K562 (cell line): ENCODE measurements around the gene RETREG2. TPM values are rescaled to one million over a fixed set of nuclear protein-coding genes. Genes with fewer than 3 reads are reported as not detected.

Experiments
- ATAC-seq: fragments of 200-7000 bp; cut with Tn5 transposase; 3 replicates; pipeline ENCODE4 v1.9.1; 2020; ENCODE audit warnings: moderate library complexity
- BruUV-seq: library from RNA; stranded (reverse); fragments of 400-500 nt; replicated peaks from 2 replicates; lab custom pipeline; 2021; lab: Mats Ljungman, UMichigan
- CTCF ChIA-PET: fragments of 300-600 bp; formaldehyde crosslinking; extraction: SDS; loops from one replicate; lab custom pipeline; 2021; ENCODE audit warnings: low intra/inter-chr PET ratio; lab: Yijun Ruan, JAX
- POLR2A ChIA-PET: fragments of 300-600, 350-650 bp; sonication (Branson Sonifier 250); formaldehyde crosslinking; extraction: SDS; loops from one replicate; lab custom pipeline; 2021; ENCODE audit warnings: antibody characterized with exemption, inconsistent platforms; lab: Yijun Ruan, JAX
- DNase-seq, 4 experiments: peaks; one replicate each; pipeline versions ENCODE4 v3.0.0 to v3.0.0-alpha.2; 2011 to 2018; ENCODE audit warnings: low spot score in 3 of 4, mixed read lengths in 3 of 4; ENCODE audit errors: extremely low read depth in 1 of 4
- FAIRE-seq: peaks from 2 replicates; lab custom pipeline; 2011; peaks lifted over from hg19 to GRCh38; lab: Jason Lieb, UNC
- H2AFZ ChIP-seq: 2 replicates; pipeline ENCODE4 v1.6.0; 2011; ENCODE audit warnings: low read depth, low read length, control low read depth, inconsistent platforms
- H3K27ac ChIP-seq: fragments of 200-600 bp; 3 replicates; pipeline ENCODE4 v1.8.0; 2011; ENCODE audit warnings: low read depth, mild to moderate bottlenecking, control low read depth, inconsistent platforms, low read length, moderate library complexity, mixed read lengths; ENCODE audit errors: extremely low read depth
- H3K27me3 ChIP-seq, 2 experiments: fragments of 300-600 bp in 1 of 2; 2 replicates in 1 of 2; 3 replicates in 1 of 2; pipeline versions ENCODE4 v1.6.0 to v1.8.0; 2011; ENCODE audit warnings: inconsistent platforms in 2 of 2, low read length in 2 of 2, mild to moderate bottlenecking in 1 of 2, mixed read lengths in 1 of 2, moderate library complexity in 1 of 2; ENCODE audit not compliant: control insufficient read depth in 2 of 2, insufficient read depth in 2 of 2
- H3K36me3 ChIP-seq: fragments of 300-600 bp; 3 replicates; pipeline ENCODE4 v1.8.0; 2011; ENCODE audit warnings: mild to moderate bottlenecking, low read length, inconsistent platforms; ENCODE audit not compliant: control insufficient read depth, insufficient read depth
- H3K4me1 ChIP-seq, 2 experiments: fragments of 200-600 bp in 1 of 2; replicated peaks in 1 of 2; 2 replicates in 1 of 2; 3 replicates in 1 of 2; pipeline versions ENCODE4 v1.5.1 to v1.8.0; 2011; ENCODE audit warnings: inconsistent platforms in 2 of 2, low read length in 2 of 2, mild to moderate bottlenecking in 1 of 2, mixed read lengths in 1 of 2, moderate library complexity in 1 of 2; ENCODE audit not compliant: control insufficient read depth in 2 of 2, insufficient read depth in 2 of 2
- H3K4me2 ChIP-seq: 2 replicates; pipeline ENCODE4 v1.6.1; 2011; ENCODE audit warnings: low read length, control low read depth, inconsistent platforms, mixed read lengths; ENCODE audit not compliant: insufficient read depth
- H3K4me3 ChIP-seq: fragments of 200-600 bp; sonication (generic), shearing (Covaris generic); 2 replicates; pipeline ENCODE4 v1.5.1; 2016; ENCODE audit warnings: control low read depth, inconsistent platforms
- H3K79me2 ChIP-seq: fragments of 200-600 bp; 3 replicates; pipeline ENCODE4 v1.8.0; 2011; ENCODE audit warnings: low read length, inconsistent platforms; ENCODE audit not compliant: control insufficient read depth, insufficient read depth
- H3K9ac ChIP-seq, 2 experiments: 2 replicates each; pipeline versions ENCODE4 v1.6.0 to v1.6.1; 2011; ENCODE audit warnings: low read depth in 2 of 2, low read length in 2 of 2, control low read depth in 1 of 2, inconsistent platforms in 1 of 2, mild to moderate bottlenecking in 1 of 2, mixed read lengths in 1 of 2; ENCODE audit not compliant: insufficient read depth in 1 of 2
- H3K9me1 ChIP-seq: one replicate; pipeline ENCODE4 v1.6.0; 2011; ENCODE audit warnings: inconsistent platforms, mild to moderate bottlenecking, low read length, moderate library complexity; ENCODE audit not compliant: control insufficient read depth, insufficient read depth
- H3K9me3 ChIP-seq: replicated peaks from 2 replicates; pipeline ENCODE4 v1.5.1; 2011; ENCODE audit warnings: low read depth, low read length, inconsistent platforms; ENCODE audit not compliant: control insufficient read depth, insufficient read depth
- H4K20me1 ChIP-seq: replicated peaks from 2 replicates; pipeline ENCODE4 v1.6.1; 2011; ENCODE audit warnings: low read length, inconsistent platforms, mixed read lengths; ENCODE audit not compliant: control insufficient read depth, insufficient read depth
- CCNT2 ChIP-seq: IDR thresholded peaks from 2 replicates; pipeline ENCODE4 v1.6.1; 2011; ENCODE audit warnings: borderline replicate concordance, low read depth, mild to moderate bottlenecking, moderate library complexity, mixed read lengths, low read length; ENCODE audit not compliant: insufficient read length; ENCODE audit errors: extremely low read depth
- IRF9 ChIP-seq: fragments of 450-650 bp; IDR thresholded peaks from 2 replicates; pipeline ENCODE4 v1.6.1; 2016; ENCODE audit warnings: missing biosample characterization, missing genetic modification characterization
- KLF13 ChIP-seq: fragments of 450-650 bp; IDR thresholded peaks from 2 replicates; pipeline ENCODE4 v1.6.1; 2016; ENCODE audit warnings: missing genetic modification characterization, low read depth, mild to moderate bottlenecking, missing compliant biosample characterization, moderate library complexity, borderline replicate concordance
- LARP7 ChIP-seq: fragments of 450-650 bp; IDR thresholded peaks from 2 replicates; pipeline ENCODE4 v1.6.1; 2016
- MEF2A ChIP-seq: IDR thresholded peaks from 2 replicates; pipeline ENCODE4 v1.6.1; 2011; ENCODE audit warnings: low read depth, mild to moderate bottlenecking, low read length, moderate library complexity; ENCODE audit not compliant: control insufficient read depth
- RFX7 ChIP-seq: fragments of 250-450 bp; sonication (Bioruptor Pico); IDR thresholded peaks from 2 replicates; pipeline ENCODE4 v1.5.1; 2021; ENCODE audit warnings: mild to moderate bottlenecking
- ZNF197 ChIP-seq: fragments of 200-800 bp; sonication (Bioruptor generic); IDR thresholded peaks from 2 replicates; pipeline ENCODE4 v1.6.1; 2016; ENCODE audit warnings: low read depth, missing genetic modification characterization, missing compliant biosample characterization
- WGBS: fragments of 100-300 bp; shearing (Covaris generic); methylation state at CpG from one replicate; pipeline ENCODE4 v1.1.6; 2016; ENCODE audit warnings: low coverage, mixed read lengths; ENCODE audit not compliant: insufficient coverage; ENCODE audit errors: missing lambda C conversion rate; 5-methylcytosine and 5-hydroxymethylcytosine counted together
- in situ Hi-C: fragments of 300-500 bp; cut with MboI; formaldehyde crosslinking; loops from 4 replicates; pipeline ENCODE4 v1.15.0; 2018; ENCODE audit warnings: inconsistent platforms, mixed read lengths
- intact Hi-C: fragments of 100-400 bp; cut with micrococcal nuclease; formaldehyde crosslinking; loops from 2 replicates; pipeline ENCODE4 v1.14.2; 2022
- polyA plus RNA-seq, 8 experiments: library from polyadenylated mRNA; depleted of rRNA in 4 of 8; stranded (reverse) in 5 of 8; unstranded in 3 of 8; fragments of >200 nt; fragmentation: Nextera tagmentation in 2 of 8; fragmentation: Illumina TruSeq in 1 of 8; extraction: Ambion mirVana in 2 of 8; extraction: Trizol in 1 of 8; gene quantifications; 2 replicates each; pipeline versions ENCODE4 v1.2.1 to v1.2.3, GENCODE V29; 2011 to 2014; ENCODE audit warnings: inconsistent platforms in 1 of 8, missing spikeins in 1 of 8
- total RNA-seq, 7 experiments: library from RNA; depleted of rRNA in 6 of 7; stranded (reverse); fragments of >200 nt in 6 of 7; fragmentation: Illumina TruSeq in 2 of 7; extraction: Trizol in 2 of 7; gene quantifications; 2 replicates each; pipeline versions ENCODE4 v1.2.1 to v1.2.3, GENCODE V29; 2011 to 2021; ENCODE audit warnings: low replicate concordance in 1 of 7
- TF ChIP-seq, protein P1 (sequence below): IDR thresholded peaks from 2 replicates; pipeline ENCODE4 v1.6.1; 2016; ENCODE audit warnings: missing genetic modification characterization, missing compliant biosample characterization
- TF ChIP-seq, protein P2 (sequence below), 2 experiments: fragments of 450-650 bp in 1 of 2; sonication (generic) in 1 of 2; formaldehyde crosslinking in 1 of 2; IDR thresholded peaks in 1 of 2; conservative IDR thresholded peaks in 1 of 2; 2 replicates each; pipeline versions ENCODE4 v1.6.1 to v1.8.1; 2016 to 2023; ENCODE audit warnings: mild to moderate bottlenecking in 2 of 2, moderate library complexity in 2 of 2, inconsistent platforms in 1 of 2, missing genetic modification reagents in 1 of 2
- TF ChIP-seq, protein P3 (sequence below): fragments of 450-650 bp; IDR thresholded peaks from 2 replicates; pipeline ENCODE4 v1.6.1; 2014; ENCODE audit warnings: low read depth, mild to moderate bottlenecking, moderate library complexity, borderline replicate concordance
- TF ChIP-seq, protein P4 (sequence below): fragments of 250-450 bp; sonication (Bioruptor Pico); IDR thresholded peaks from 2 replicates; pipeline ENCODE4 v1.5.0; 2020; ENCODE audit warnings: mild to moderate bottlenecking, borderline replicate concordance

Gene RETREG2
- total and polyA plus RNA-seq, 9 of the 15 experiments (the other 6 are each of a cell fraction or from before 2014, with no cell fraction given): 4.9 to 40.1 (median 19.2) TPM

- Histone ChIP-seq H3K4me2 (no peak overlapping the region), H3K4me3 (no peak overlapping the region), H3K79me2 (peaks cover 18% of the 10 kb centered on the region), H3K36me3 (peaks cover 29% of the 10 kb centered on the region; the same call in 2 of the 3 replicates), H4K20me1 (no peaks in the 10 kb centered on the region), H3K27me3 (no peaks in the 10 kb centered on the region), H2AFZ (no peak overlapping the region), H3K4me1 (peaks cover 8 to 16% of the 10 kb centered on the region in 2 experiments; a peak in 4 of 5 replicates), H3K9me3 (no peaks in the 10 kb centered on the region), H3K9me1 (no peaks in the 10 kb centered on the region), H3K9ac (no peak overlapping the region; a peak in 1 of 4 replicates), H3K27ac (no peak overlapping the region)
- FAIRE-seq (no peak), DNase-seq (no peak), ATAC-seq (no peak)
- ChIA-PET CTCF (no interaction called here), POLR2A (interaction anchor here (0.7 to 1.5 kb wide), 3 partner anchors 12 to 178 kb away, joined by 3 read pairs; partner anchors contain the start of genes GLB1L, NHEJ1 and STK16)
- TF ChIP-seq, protein P1, sequence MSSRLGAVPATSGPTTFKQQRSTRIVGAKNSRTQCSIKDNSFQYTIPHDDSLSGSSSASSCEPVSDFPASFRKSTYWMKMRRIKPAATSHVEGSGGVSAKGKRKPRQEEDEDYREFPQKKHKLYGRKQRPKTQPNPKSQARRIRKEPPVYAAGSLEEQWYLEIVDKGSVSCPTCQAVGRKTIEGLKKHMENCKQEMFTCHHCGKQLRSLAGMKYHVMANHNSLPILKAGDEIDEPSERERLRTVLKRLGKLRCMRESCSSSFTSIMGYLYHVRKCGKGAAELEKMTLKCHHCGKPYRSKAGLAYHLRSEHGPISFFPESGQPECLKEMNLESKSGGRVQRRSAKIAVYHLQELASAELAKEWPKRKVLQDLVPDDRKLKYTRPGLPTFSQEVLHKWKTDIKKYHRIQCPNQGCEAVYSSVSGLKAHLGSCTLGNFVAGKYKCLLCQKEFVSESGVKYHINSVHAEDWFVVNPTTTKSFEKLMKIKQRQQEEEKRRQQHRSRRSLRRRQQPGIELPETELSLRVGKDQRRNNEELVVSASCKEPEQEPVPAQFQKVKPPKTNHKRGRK (tag): no peak
- TF ChIP-seq LARP7: no peak
- TF ChIP-seq IRF9 (tag): no peak
- no peak for TF ChIP-seq ZNF197 (CRISPR knock-in tag)
- no peak for TF ChIP-seq KLF13 (tag)
- TF ChIP-seq CCNT2: no peak
- TF ChIP-seq RFX7 (CRISPR knock-in tag): no peak
- TF ChIP-seq, protein P2, sequence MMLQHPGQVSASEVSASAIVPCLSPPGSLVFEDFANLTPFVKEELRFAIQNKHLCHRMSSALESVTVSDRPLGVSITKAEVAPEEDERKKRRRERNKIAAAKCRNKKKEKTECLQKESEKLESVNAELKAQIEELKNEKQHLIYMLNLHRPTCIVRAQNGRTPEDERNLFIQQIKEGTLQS (IDR thresholded peaks at IDR 0.05): no peak
- TF ChIP-seq, protein P2 (CRISPR knock-in tag; conservative IDR thresholded peaks at IDR 0.05): no peak
- TF ChIP-seq, protein P3, sequence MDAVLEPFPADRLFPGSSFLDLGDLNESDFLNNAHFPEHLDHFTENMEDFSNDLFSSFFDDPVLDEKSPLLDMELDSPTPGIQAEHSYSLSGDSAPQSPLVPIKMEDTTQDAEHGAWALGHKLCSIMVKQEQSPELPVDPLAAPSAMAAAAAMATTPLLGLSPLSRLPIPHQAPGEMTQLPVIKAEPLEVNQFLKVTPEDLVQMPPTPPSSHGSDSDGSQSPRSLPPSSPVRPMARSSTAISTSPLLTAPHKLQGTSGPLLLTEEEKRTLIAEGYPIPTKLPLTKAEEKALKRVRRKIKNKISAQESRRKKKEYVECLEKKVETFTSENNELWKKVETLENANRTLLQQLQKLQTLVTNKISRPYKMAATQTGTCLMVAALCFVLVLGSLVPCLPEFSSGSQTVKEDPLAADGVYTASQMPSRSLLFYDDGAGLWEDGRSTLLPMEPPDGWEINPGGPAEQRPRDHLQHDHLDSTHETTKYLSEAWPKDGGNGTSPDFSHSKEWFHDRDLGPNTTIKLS: no peak
- no peak for TF ChIP-seq MEF2A
- TF ChIP-seq, protein P4, sequence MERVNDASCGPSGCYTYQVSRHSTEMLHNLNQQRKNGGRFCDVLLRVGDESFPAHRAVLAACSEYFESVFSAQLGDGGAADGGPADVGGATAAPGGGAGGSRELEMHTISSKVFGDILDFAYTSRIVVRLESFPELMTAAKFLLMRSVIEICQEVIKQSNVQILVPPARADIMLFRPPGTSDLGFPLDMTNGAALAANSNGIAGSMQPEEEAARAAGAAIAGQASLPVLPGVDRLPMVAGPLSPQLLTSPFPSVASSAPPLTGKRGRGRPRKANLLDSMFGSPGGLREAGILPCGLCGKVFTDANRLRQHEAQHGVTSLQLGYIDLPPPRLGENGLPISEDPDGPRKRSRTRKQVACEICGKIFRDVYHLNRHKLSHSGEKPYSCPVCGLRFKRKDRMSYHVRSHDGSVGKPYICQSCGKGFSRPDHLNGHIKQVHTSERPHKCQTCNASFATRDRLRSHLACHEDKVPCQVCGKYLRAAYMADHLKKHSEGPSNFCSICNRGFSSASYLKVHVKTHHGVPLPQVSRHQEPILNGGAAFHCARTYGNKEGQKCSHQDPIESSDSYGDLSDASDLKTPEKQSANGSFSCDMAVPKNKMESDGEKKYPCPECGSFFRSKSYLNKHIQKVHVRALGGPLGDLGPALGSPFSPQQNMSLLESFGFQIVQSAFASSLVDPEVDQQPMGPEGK: no peak
- intact Hi-C loops (no loop called here), in situ Hi-C loops (loop anchor here (5.0 kb wide), 2 partner anchors 35 to 120 kb away; partner anchors contain the start of gene ZFAND2B)
- BruUV-seq: no TSS peak
- 84% methylated on average over 14 of the region's 16 CpGs for WGBS
Observed at GRCh38 chr2:219172231-219173154, 5.6 kb upstream of the RETREG2 start.
